H1 (cell line): Measurements from ENCODE around the gene PMEPA1. TPM values are rescaled to one million over a fixed set of nuclear protein-coding genes. Genes with fewer than 3 reads are reported as not detected.

Experiments used
- GABPA ChIP-seq: IDR thresholded peaks from 2 replicates; pipeline ENCODE4 v1.6.1; 2011; ENCODE audit warnings: mild to moderate bottlenecking, low read length, moderate library complexity, borderline replicate concordance; ENCODE audit not compliant: insufficient read depth
- JUN ChIP-seq: IDR thresholded peaks from 2 replicates; pipeline ENCODE4 v1.6.1; 2011; ENCODE audit warnings: low read depth, mild to moderate bottlenecking, improper control_type of control experiment, low read length
- TCF12 ChIP-seq: IDR thresholded peaks from 2 replicates; pipeline ENCODE4 v1.6.1; 2011; ENCODE audit warnings: low read depth, mild to moderate bottlenecking, low read length
- polyA plus RNA-seq, 7 experiments: library from polyadenylated mRNA; depleted of rRNA in 3 of 7; stranded (reverse) in 5 of 7; unstranded in 2 of 7; fragments of >200 nt in 5 of 7; fragments of 200-250 nt in 2 of 7; gene quantifications; 1 replicate in 5 of 7; 2 replicates in 1 of 7; 4 replicates in 1 of 7; pipeline versions ENCODE4 v1.2.1 to v1.2.3, GENCODE V29; 2011 to 2013; ENCODE audit warnings: missing spikeins in 2 of 7, mixed read lengths in 2 of 7
- total RNA-seq: library from RNA; stranded (reverse); fragmentation: NEBNext Ultra II Directional; extraction: Animal tissue kit (Norgen Biotek cat#: 25700); gene quantifications from 2 replicates; pipeline ENCODE4 v1.2.1, GENCODE V29; 2021

PMEPA1 gene
- total and polyA plus RNA-seq, 2 of the 8 experiments (the other 6 are each of a cell fraction or from before 2014, with no cell fraction given), result 12.7 to 20.5 TPM

DNA sequence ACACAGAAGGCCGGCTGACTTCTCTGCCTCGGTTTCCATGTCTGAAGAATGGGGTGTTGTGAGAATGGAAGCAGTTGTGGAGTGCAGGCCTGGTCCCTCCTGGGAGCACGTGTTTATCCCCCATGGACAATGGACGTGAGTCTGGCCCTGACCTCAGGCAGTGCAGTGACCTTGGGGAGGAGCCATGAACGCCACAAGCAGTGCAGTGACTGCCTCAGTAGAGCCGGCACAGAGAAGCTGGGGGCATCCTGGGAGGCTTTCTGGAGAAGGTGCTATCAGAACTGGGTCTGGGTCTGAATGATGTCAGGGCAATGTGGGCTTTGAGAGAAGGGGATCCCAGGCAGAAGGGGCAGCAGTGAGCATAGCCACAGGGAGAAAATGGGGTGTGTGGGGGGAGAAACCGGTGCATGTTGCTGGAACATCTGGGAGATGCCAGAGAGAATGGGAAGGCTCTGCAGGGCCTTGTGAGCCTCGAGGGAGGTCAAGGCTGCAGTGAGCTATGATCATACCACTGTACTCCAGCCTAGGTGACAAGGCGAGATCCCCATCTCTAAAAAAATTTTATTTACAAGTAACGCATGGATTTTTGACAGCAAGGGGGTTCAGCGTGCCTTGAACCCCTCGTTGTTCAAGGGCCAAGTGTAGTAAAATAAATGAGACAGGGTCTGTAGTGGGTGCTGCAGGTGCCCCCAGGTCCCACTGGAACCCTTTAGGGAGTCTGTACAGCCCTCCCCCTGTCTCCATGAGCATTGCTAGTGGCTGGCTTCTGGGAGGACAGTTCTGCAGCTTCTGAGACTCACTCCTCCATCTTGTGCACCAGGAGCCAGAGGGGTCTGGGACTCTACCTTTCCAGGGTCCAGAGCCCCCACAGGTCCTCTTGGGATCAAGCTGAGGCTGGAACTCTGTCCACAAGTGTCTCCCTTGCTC is 62.5 kb downstream of the PMEPA1 start (continued):
- TF ChIP-seq JUN, result no peak
- TF ChIP-seq TCF12, result no peak
- no peak for TF ChIP-seq GABPA
- TF ChIP-seq, all 59 proteins: peak for 0
